Measurements from ENCODE around the gene PUS1.
A peak's percentile ranks its signal among the peaks of the same experiment; 100 is the strongest.
"Not testable (repeated sequence)": the region's sequence is repeated elsewhere in the genome, so short reads cannot be mapped to it uniquely, and the experiment has no call there.

Gene PUS1

DNA sequence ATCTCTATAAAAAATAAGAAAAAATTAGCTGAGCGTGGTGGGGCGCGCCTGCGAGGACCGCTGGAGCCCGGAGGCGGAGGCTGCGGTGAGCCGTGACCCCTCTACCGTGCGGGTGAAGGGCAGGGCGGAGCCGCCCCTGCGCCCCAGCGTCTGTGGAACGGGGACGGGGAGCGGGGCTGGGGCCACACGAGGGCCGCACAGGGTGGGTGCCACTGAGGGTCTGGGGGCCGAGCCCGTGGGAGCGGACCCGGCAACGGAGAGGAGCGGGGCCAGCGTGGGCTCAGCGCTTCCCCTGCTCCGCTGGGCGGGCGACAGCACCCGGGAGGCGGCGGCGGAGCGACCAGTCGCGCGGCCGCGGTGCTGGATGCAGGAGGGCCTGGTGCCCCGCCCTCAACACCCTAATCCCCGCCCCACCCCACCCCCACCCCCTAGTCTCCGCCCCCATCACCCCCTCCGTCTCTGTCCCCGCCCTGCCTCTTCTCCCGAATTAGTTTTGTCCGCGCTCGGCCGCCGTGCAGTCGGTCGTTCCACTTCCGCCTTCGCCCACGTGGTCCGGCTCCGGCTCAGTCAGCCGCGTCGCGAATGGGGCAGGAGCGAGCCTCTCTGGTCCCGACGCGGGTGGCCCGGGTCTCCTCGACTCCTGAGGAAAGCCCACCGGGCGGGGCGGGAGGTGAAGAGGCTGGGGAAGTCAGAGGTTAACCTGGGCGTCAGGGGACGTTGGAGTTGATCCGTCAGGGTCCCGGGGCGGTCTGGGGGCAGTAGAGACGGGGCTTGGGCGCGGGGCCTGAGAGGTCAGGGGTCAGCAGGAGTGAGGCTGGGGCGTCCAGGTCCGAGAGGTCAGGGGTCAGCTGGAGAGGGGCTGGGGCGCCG lies at the start of gene PUS1:
TSS of gene PUS1 (plus strand) at position 566 of the 870 bp plus-strand sequence. CDS start 447 bp downstream, outside the sequence.
- TF ChIP-seq POLR2A (IDR thresholded peaks at IDR 0.05; ENCODE audit: extremely low read depth, insufficient read length) (peak; percentile 60), MAX (IDR thresholded peaks at IDR 0.05; ENCODE audit: low read depth, low read length) (peak; percentile 99), MYC (IDR thresholded peaks at IDR 0.05; ENCODE audit: low read depth, low read length) (peak; percentile 99)
- TF ChIP-seq, protein P1, sequence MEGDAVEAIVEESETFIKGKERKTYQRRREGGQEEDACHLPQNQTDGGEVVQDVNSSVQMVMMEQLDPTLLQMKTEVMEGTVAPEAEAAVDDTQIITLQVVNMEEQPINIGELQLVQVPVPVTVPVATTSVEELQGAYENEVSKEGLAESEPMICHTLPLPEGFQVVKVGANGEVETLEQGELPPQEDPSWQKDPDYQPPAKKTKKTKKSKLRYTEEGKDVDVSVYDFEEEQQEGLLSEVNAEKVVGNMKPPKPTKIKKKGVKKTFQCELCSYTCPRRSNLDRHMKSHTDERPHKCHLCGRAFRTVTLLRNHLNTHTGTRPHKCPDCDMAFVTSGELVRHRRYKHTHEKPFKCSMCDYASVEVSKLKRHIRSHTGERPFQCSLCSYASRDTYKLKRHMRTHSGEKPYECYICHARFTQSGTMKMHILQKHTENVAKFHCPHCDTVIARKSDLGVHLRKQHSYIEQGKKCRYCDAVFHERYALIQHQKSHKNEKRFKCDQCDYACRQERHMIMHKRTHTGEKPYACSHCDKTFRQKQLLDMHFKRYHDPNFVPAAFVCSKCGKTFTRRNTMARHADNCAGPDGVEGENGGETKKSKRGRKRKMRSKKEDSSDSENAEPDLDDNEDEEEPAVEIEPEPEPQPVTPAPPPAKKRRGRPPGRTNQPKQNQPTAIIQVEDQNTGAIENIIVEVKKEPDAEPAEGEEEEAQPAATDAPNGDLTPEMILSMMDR (IDR thresholded peaks at IDR 0.05; ENCODE audit: low read depth, low read length): no peak
- DNase-seq (ENCODE audit: low read depth): peak; percentile 98
- peak within 1 kb of the TSS; percentile 76 for H3K4me3 ChIP-seq (ENCODE audit: low read depth, low read length)

DNA sequence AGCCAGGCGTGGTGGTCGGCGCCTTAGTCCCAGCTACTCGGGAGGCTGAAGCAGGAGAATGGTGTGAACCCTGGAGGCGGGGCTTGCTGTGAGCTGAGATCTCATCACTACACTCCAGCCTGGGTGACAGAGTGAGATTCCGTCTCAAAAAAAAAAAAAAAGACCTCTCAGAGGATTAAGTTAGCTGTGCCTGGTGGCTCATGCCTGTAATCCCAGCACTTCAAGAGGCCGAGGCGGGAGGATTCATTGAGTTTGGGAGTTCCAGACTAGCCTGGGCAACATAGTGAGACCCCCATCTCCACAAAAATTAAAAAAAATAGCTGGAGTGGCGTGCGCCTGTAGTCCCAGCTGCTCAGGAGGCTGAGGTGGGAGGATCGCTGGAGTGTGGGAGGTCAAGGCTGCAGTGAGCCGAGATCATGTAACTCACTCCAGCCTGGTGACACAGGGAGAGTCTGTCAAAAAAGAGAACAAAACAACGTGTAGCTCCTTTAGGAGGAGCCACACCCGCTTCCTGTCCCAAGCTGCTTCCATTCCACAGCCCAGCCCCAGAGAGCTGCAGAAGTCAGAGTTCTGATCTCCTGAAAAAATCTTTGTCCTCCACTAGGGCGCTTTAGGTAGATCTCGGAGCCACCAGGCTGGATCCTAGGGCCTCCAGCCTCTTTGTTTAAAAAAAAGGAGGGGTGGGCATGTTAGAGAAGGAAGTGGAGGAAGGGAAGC lies 46.1 kb upstream of the PUS1 start:
- no peak overlapping the region for H3K4me3 ChIP-seq (ENCODE audit: low read depth, low read length)
- peak; percentile 71 for DNase-seq (ENCODE audit: low read depth)
- no peak for TF ChIP-seq MYC (IDR thresholded peaks at IDR 0.05; ENCODE audit: low read depth, low read length)
- TF ChIP-seq POLR2A (IDR thresholded peaks at IDR 0.05; ENCODE audit: extremely low read depth, insufficient read length): no peak
- TF ChIP-seq MAX (IDR thresholded peaks at IDR 0.05; ENCODE audit: low read depth, low read length): no peak

DNA sequence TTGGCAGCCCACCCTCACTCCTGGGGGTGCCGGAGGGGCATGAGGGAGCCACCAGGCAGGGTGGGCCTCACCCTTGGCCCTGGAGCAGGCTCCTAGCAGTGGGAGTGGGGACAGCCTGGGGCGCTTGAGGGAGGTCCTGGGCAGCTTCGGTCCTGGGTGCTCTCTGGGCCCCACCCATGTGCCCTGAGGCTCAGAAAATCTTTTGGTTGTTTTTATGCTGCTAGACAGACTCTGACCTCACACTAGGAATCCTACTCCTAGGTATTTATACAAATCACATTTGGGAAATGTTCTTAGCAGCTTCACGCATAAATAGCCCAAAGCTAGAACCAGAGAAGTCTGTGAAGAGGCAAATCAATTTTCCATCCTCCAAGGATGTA lies 45.6 kb upstream of the PUS1 start:
- no peak for DNase-seq (ENCODE audit: low read depth)
- TF ChIP-seq MAX (IDR thresholded peaks at IDR 0.05; ENCODE audit: low read depth, low read length): no peak
- TF ChIP-seq, protein P1 (IDR thresholded peaks at IDR 0.05; ENCODE audit: low read depth, low read length): no peak
- TF ChIP-seq POLR2A (IDR thresholded peaks at IDR 0.05; ENCODE audit: extremely low read depth, insufficient read length): no peak
- TF ChIP-seq MYC (IDR thresholded peaks at IDR 0.05; ENCODE audit: low read depth, low read length): no peak
- H3K4me3 ChIP-seq (ENCODE audit: low read depth, low read length): no peak overlapping the region

GRCh38 chr12:131885076-131885475 lies 44.0 kb upstream of the PUS1 start:
- not testable (repeated sequence) for H3K4me3 ChIP-seq (ENCODE audit: low read depth, low read length); DNase-seq (ENCODE audit: low read depth)

- DNase-seq (ENCODE audit: low read depth): no peak
- H3K4me3 ChIP-seq (ENCODE audit: low read depth, low read length): no peak overlapping the region
- TF ChIP-seq, protein P1 (IDR thresholded peaks at IDR 0.05; ENCODE audit: low read depth, low read length): no peak
- no peak for TF ChIP-seq POLR2A (IDR thresholded peaks at IDR 0.05; ENCODE audit: extremely low read depth, insufficient read length)
- no peak for TF ChIP-seq MAX (IDR thresholded peaks at IDR 0.05; ENCODE audit: low read depth, low read length)
- no peak for TF ChIP-seq MYC (IDR thresholded peaks at IDR 0.05; ENCODE audit: low read depth, low read length)
Observed at GRCh38 chr12:131885543-131886057, 43.5 kb upstream of the PUS1 start.

DNA sequence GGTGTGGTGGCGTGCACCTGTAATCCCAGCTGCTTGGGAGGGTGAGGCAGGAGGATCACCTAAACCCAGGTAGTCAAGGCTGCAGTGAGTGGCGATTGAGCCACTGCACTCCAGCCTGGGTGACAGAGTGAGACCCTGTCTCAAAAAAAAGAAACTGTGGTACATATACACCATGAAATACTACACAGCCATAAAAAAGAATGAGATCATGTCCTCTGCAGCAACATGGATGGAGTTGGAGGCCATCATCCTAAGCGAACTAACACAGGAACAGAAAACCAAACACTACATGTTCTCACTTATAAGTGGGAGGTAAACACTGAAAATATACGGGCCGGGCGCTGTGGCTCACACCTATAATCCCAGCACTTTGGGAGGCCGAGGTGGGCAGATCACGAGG lies 37.4 kb upstream of the PUS1 start:
- not testable (repeated sequence) for DNase-seq (ENCODE audit: low read depth); H3K4me3 ChIP-seq (ENCODE audit: low read depth, low read length)

Measured in NB4 (cell line).